Liver (tissue), 9 donors: ENCODE data around the gene CTTN. TPM values are rescaled to one million over a fixed set of nuclear protein-coding genes. Genes with fewer than 3 reads are reported as not detected.

Experiments
- DNase-seq: peaks from one replicate; pipeline ENCODE4 v3.0.0-alpha.2; 2017; ENCODE audit warnings: low spot score
- H3K27ac ChIP-seq, 2 donors: one replicate each; pipeline ENCODE4 v1.7.0; 2013; ENCODE audit warnings: inconsistent platforms in 2 of 2, low read length in 2 of 2, control low read depth in 1 of 2, low read depth in 1 of 2, mild to moderate bottlenecking in 1 of 2
- H3K27me3 ChIP-seq, 4 donors: one replicate each; pipeline versions ENCODE4 v1.6.1 to v1.7.0; 2013; ENCODE audit warnings: low read length in 3 of 4, inconsistent platforms in 1 of 4, mild to moderate bottlenecking in 1 of 4, moderate library complexity in 1 of 4; ENCODE audit not compliant: control insufficient read depth in 4 of 4, insufficient read depth in 4 of 4
- H3K36me3 ChIP-seq, 4 donors: one replicate each; pipeline versions ENCODE4 v1.6.1 to v1.7.0; 2013; ENCODE audit warnings: low read length in 3 of 4, mild to moderate bottlenecking in 3 of 4, low read depth in 1 of 4, moderate library complexity in 1 of 4; ENCODE audit not compliant: control insufficient read depth in 4 of 4, insufficient read depth in 3 of 4
- H3K4me1 ChIP-seq, 4 donors: one replicate each; pipeline versions ENCODE4 v1.6.1 to v1.7.0; 2013; ENCODE audit warnings: low read length in 3 of 4, mild to moderate bottlenecking in 3 of 4, moderate library complexity in 1 of 4; ENCODE audit not compliant: control insufficient read depth in 4 of 4, insufficient read depth in 4 of 4
- H3K4me3 ChIP-seq, 3 donors: one replicate each; pipeline versions ENCODE4 v1.6.1 to v1.7.0; 2013; ENCODE audit warnings: low read length in 3 of 3, control low read depth in 1 of 3, low read depth in 1 of 3, mild to moderate bottlenecking in 1 of 3
- H3K9ac ChIP-seq, 2 donors: one replicate each; pipeline ENCODE4 v1.7.0; 2013; ENCODE audit warnings: low read length in 2 of 2, mild to moderate bottlenecking in 2 of 2, moderate library complexity in 2 of 2, control low read depth in 1 of 2, low read depth in 1 of 2
- H3K9me3 ChIP-seq, 4 donors: one replicate each; pipeline versions ENCODE4 v1.6.1 to v1.7.0; 2013; ENCODE audit warnings: low read length in 3 of 4; ENCODE audit not compliant: control insufficient read depth in 4 of 4
- CTCF ChIP-seq: fragments of 150-350 bp; IDR thresholded peaks from 2 replicates; pipeline ENCODE4 v1.5.1; 2017; ENCODE audit warnings: improper control_type of control experiment, low read depth, low read length; ENCODE audit not compliant: missing input control
- FOXA1 ChIP-seq: IDR thresholded peaks from 2 replicates; pipeline ENCODE4 v1.6.1; 2016; ENCODE audit warnings: antibody characterized with exemption
- GABPA ChIP-seq, 2 donors: IDR thresholded peaks in 1 of 2; conservative IDR thresholded peaks in 1 of 2; 2 replicates each; pipeline ENCODE4 v1.6.1; 2016; ENCODE audit warnings: antibody characterized with exemption in 2 of 2, mild to moderate bottlenecking in 1 of 2, moderate library complexity in 1 of 2
- HNF4G ChIP-seq: IDR thresholded peaks from 2 replicates; pipeline ENCODE4 v1.6.1; 2016; ENCODE audit warnings: antibody characterized with exemption
- MAX ChIP-seq: IDR thresholded peaks from 2 replicates; pipeline ENCODE4 v1.6.1; 2016; ENCODE audit warnings: antibody characterized with exemption
- NR2F2 ChIP-seq: IDR thresholded peaks from 2 replicates; pipeline ENCODE4 v1.6.1; 2016; ENCODE audit warnings: antibody characterized with exemption
- REST ChIP-seq: IDR thresholded peaks from 2 replicates; pipeline ENCODE4 v1.6.1; 2016; ENCODE audit warnings: antibody characterized with exemption, mild to moderate bottlenecking
- SP1 ChIP-seq: IDR thresholded peaks from 2 replicates; pipeline ENCODE4 v1.6.1; 2018; ENCODE audit warnings: antibody characterized with exemption, mild to moderate bottlenecking
- TAF1 ChIP-seq: conservative IDR thresholded peaks from 2 replicates; pipeline ENCODE4 v1.6.1; 2016; ENCODE audit warnings: antibody characterized with exemption, mild to moderate bottlenecking
- WGBS: extraction: QIAGEN DNeasy Blood & Tissue Kit; methylation state at CpG from one replicate; pipeline ENCODE4 v1.1.7; 2013; 5-methylcytosine and 5-hydroxymethylcytosine counted together
- polyA plus RNA-seq, 2 donors: library from polyadenylated mRNA; stranded (reverse) in 1 of 2; unstranded in 1 of 2; fragments of 200-250 nt in 1 of 2; fragments of >200 nt in 1 of 2; fragmentation: Nextera tagmentation in 1 of 2; extraction: Ambion mirVana in 1 of 2; gene quantifications; one replicate each; pipeline versions ENCODE4 v1.2.1 to v1.2.3, GENCODE V29; 2013 to 2015
- total RNA-seq, 2 donors: library from RNA; depleted of rRNA; stranded (reverse); fragments of >200 nt; gene quantifications; one replicate each; pipeline ENCODE4 v1.2.3, GENCODE V29; 2014
- donor health status: healthy.
- donor health status: healthy.
- donor health status: healthy.
- donor health status: healthy.
- donor health status: healthy.

The CTTN gene
- 100 to 1,000 TPM in 1 of 2 donors, 10 to 100 TPM in 1; 39.1 to 136 TPM for total RNA-seq
- 10 to 100 TPM; 38.7 to 51.6 TPM for polyA plus RNA-seq

GRCh38 chr11:70397983-70398833 is at the start of gene CTTN:
TSS of gene CTTN (plus strand) at chr11:70398529. CDS start at chr11:70407298, 8,769 bp downstream.
- Histone ChIP-seq H3K9ac (peak within 1 kb of the TSS; percentile 41 to 45), H3K27ac (peak within 1 kb of the TSS; percentile 67 to 73), H3K27me3 (no peaks in the 10 kb centered on the region), H3K4me3 (peak within 1 kb of the TSS; percentile 77 to 91 (median 87)), H3K9me3 (no peaks in the 10 kb centered on the region), H3K36me3 (no peaks in the 10 kb centered on the region), H3K4me1 (peaks cover 5 to 31% (median 15%) of the 10 kb centered on the region in 4 donors)
- under 1% methylated on average over 93 of the region's 93 CpGs for WGBS
- DNase-seq: peak; percentile 92
- TF ChIP-seq FOXA1 (no peak), CTCF (no peak), GABPA (IDR thresholded peaks at IDR 0.05 in 1 of 2, conservative IDR thresholded peaks at IDR 0.05 in 1 of 2) (peak in 1 of 2 donors; percentile 70), REST (no peak), HNF4G (no peak), MAX (peak; percentile 47)

- peaks cover 10 to 52% (median 40%) of the 10 kb centered on the region in 4 donors for H3K36me3 ChIP-seq
- no peak overlapping the region for H3K27ac ChIP-seq
- no peak overlapping the region for H3K4me3 ChIP-seq
- WGBS: 94% methylated on average over 1 of the region's 1 CpG
- no peak for DNase-seq
- H3K9me3 ChIP-seq: no peaks in the 10 kb centered on the region
- TF ChIP-seq SP1: no peak
- no peak for TF ChIP-seq REST
- TF ChIP-seq FOXA1: no peak
- TF ChIP-seq NR2F2: no peak
- TF ChIP-seq TAF1: no peak
- H3K27me3 ChIP-seq: no peaks in the 10 kb centered on the region
- H3K4me1 ChIP-seq: no peaks in the 10 kb centered on the region
- H3K9ac ChIP-seq: no peak overlapping the region
These were observed 49.7 kb upstream of the CTTN start for GRCh38 chr11:70348608-70349007.
